ENCODE data around the gene MAP9.
"Not testable (repeated sequence)": the region's sequence is repeated elsewhere in the genome, so short reads cannot be mapped to it uniquely, and the experiment has no call there.

The MAP9 gene

GRCh38 chr4:155376387-155377268 lies at the start of gene MAP9:
TSS of gene MAP9 (minus strand) at chr4:155376965. CDS start at chr4:155375850, 1,115 bp downstream.
- DNase-seq (ENCODE audit: low spot score), result peak; percentile 98

- DNase-seq (ENCODE audit: low spot score), result not testable (repeated sequence)
Measured at GRCh38 chr4:155424778-155425177, 48.0 kb upstream of the MAP9 start.

GRCh38 chr4:155423671-155424070 lies 46.9 kb upstream of the MAP9 start:
- no peak for DNase-seq (ENCODE audit: low spot score)

- DNase-seq (ENCODE audit: low spot score), result no peak
Measured at GRCh38 chr4:155419266-155419665, 42.5 kb upstream of the MAP9 start.

- no peak for DNase-seq (ENCODE audit: low spot score)
Measured at GRCh38 chr4:155415662-155416061, 38.9 kb upstream of the MAP9 start.

GRCh38 chr4:155413451-155413850 lies 36.7 kb upstream of the MAP9 start:
- DNase-seq (ENCODE audit: low spot score), result no peak

GRCh38 chr4:155411546-155411945 lies 34.8 kb upstream of the MAP9 start:
- peak; percentile 25 for DNase-seq (ENCODE audit: low spot score)

GRCh38 chr4:155408796-155409195 lies 32.0 kb upstream of the MAP9 start:
- DNase-seq (ENCODE audit: low spot score), result no peak

- no peak for DNase-seq (ENCODE audit: low spot score)
Measured at GRCh38 chr4:155407480-155407879, 30.7 kb upstream of the MAP9 start.

- DNase-seq (ENCODE audit: low spot score), result no peak
Measured at GRCh38 chr4:155405059-155405458, 28.3 kb upstream of the MAP9 start.

GRCh38 chr4:155403886-155404285 lies 27.1 kb upstream of the MAP9 start:
- peak; percentile 50 for DNase-seq (ENCODE audit: low spot score)

- DNase-seq (ENCODE audit: low spot score), result peak; percentile 79
Measured at GRCh38 chr4:155402941-155403340, 26.2 kb upstream of the MAP9 start.

- DNase-seq (ENCODE audit: low spot score), result no peak
Measured at GRCh38 chr4:155400893-155401292, 24.1 kb upstream of the MAP9 start.

- no peak for DNase-seq (ENCODE audit: low spot score)
Measured at GRCh38 chr4:155399974-155400697, 23.4 kb upstream of the MAP9 start.

GRCh38 chr4:155392481-155393184 lies 15.9 kb upstream of the MAP9 start:
- peak; percentile 66 for DNase-seq (ENCODE audit: low spot score)

GRCh38 chr4:155391932-155392331 lies 15.2 kb upstream of the MAP9 start:
- no peak for DNase-seq (ENCODE audit: low spot score)

GRCh38 chr4:155388162-155388561 lies 11.4 kb upstream of the MAP9 start:
- DNase-seq (ENCODE audit: low spot score), result no peak

GRCh38 chr4:155383541-155383940 lies 6.8 kb upstream of the MAP9 start:
- DNase-seq (ENCODE audit: low spot score), result no peak

- DNase-seq (ENCODE audit: low spot score), result no peak
Measured at GRCh38 chr4:155377276-155377675, 511 bp upstream of the MAP9 start.

- DNase-seq (ENCODE audit: low spot score), result peak; percentile 39
Measured at GRCh38 chr4:155371432-155372043, 5.2 kb downstream of the MAP9 start.

GRCh38 chr4:155367608-155368007 lies 9.2 kb downstream of the MAP9 start:
- DNase-seq (ENCODE audit: low spot score), result peak; percentile 46

GRCh38 chr4:155353923-155354540 lies 22.7 kb downstream of the MAP9 start:
- peak; percentile 35 for DNase-seq (ENCODE audit: low spot score)

Data from kidney tubule cell (primary cell).